Measurements from ENCODE around the gene ST13.
"Not testable (repeated sequence)": the region's sequence is repeated elsewhere in the genome, so short reads cannot be mapped to it uniquely, and the experiment has no call there.

The ST13 gene

DNA sequence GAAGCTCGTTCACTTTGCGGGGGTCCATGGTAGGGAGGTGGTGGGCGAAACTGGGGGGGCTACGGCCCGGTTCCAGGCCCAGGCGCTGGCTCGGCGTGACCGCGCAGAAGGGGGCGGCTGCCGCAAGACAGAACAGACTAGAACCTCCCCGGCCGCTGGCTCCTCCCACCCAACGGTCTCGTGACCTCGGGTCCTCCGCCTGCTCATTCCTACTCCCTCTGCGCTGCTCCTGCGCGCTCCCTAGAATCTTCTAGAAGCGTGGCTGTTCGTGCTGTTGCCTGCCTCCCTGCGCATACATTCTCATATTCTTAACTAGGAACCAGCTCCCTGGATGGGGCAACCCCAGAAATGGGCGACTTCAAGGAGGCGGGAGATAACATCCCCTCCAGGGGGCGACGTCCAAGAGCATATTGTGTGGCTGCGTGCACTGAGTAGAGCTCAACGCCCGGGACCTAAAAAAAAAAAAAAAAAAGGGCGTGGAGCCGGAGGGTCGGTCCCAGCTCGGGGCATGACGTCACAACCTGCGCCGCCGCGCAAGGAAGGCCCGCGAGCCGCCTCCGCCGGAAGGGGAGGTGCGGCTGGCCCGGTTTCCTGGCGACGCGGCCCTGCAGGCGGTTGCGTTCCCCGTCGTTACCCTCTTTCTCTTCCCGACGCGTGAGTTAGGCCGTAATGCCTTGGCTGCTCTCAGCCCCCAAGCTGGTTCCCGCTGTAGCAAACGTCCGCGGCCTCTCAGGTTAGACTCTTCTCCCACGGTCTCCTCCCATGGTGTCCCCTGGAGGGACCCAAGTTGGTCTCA lies at the start of gene ST13, which contains the start of gene XPNPEP3:
ST13 (minus strand) TSS at position 127 of the 796 bp plus-strand sequence; CDS start at position 28, 99 bp downstream.
XPNPEP3 (plus strand) TSS at position 636 of the 796 bp plus-strand sequence; CDS start at position 670, 34 bp downstream.
- DNase-seq = peak; percentile 97

DNA sequence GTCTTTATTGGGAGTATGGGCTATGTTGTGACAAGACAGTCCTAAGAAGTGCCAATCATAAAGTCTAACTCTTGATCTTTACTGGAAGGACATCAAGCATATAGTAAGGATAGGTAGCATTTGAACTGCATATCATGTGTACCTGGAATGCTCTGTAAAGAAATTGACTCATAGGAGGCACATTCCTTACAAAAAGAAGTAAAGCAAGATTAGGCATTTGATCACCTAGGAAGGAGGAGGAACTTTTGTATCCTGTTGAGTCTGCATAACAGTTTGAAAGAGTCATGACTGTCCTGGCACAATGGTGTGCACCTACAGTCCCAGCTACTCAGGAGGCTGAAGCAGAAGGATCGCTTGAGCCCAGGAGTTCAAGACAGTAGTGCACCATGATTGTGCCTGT lies 47.7 kb upstream of the ST13 start:
- DNase-seq = no peak

DNA sequence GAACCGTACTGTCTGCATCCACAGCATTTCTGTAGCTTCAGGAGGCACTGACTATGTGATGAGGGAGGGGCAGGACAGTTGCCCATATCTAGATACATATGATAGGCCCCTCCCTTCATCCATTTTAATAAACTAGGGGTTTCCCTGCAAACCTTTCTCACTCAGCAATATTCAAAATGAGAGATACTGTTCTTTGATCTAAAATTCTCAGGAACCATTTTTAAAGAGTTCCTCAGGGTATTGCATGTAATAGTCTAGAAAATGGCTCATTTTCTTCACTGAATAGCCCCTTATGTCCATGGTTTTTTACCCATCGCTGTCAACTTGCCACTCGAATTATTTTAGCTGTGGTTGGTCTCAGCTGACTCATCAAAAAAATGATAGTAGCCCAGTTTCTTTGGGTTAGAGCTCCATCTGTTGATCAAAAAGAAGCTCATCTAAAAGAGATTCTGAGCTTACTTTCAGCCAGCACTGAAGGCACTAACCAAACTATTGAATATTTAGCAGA lies 42.5 kb upstream of the ST13 start:
- peak; percentile 65 for DNase-seq

DNA sequence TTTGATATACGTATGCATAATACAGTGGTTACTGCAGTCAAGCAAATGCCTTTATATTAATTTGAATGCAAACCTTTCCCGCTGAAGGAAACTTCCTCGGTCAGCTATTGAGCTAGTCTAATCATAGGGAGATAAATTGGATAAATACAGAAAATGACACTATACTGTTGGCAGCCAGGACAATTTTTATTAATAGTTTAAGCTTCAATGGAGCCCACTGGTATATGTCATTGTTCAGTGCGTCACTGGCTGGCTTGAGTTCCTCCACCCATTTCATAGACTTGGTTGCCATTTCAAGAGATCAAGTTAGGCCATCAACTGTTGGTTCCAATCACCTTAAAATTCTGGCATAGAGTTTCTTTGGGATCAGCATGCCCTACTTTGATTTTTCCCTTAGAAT lies 38.0 kb upstream of the ST13 start:
- no peak for DNase-seq

DNA sequence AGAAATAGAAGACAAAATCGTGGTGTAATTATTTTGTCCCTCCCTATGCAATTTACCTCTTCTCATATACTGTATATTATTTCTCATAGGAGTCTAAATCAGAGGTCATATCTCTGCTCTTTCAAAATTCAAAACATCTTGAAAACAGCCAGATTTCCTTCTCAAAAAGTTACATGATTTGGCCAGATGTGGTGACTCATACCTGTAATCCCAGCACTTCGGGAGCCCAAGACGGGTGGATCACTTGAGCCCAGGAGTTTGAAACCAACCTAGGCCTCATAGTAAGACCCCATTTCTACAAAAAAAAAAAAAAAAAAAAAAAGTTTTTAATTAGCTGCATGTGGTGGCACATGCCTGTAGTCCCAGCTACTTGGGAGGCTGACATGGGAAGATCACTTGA lies 34.4 kb upstream of the ST13 start:
- no peak for DNase-seq

DNA sequence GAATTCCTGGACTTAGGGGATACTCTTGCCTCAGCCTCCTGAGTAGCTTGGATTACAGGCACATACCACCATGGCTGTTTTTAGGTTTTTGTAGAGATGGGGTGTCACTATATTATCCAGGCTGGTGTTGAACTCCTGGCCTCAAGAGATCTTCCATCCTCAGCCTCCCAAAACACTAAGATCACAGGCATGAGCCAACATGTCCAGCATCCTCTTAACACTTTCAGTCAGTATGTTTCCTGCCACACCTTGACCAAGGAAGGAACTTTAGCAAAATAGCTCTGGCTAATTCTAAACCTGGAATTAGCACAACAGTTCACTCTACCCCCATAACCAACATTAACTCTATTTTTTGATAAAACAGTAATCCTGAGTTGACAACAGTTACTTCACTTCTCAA lies 32.7 kb upstream of the ST13 start:
- DNase-seq = no peak

DNA sequence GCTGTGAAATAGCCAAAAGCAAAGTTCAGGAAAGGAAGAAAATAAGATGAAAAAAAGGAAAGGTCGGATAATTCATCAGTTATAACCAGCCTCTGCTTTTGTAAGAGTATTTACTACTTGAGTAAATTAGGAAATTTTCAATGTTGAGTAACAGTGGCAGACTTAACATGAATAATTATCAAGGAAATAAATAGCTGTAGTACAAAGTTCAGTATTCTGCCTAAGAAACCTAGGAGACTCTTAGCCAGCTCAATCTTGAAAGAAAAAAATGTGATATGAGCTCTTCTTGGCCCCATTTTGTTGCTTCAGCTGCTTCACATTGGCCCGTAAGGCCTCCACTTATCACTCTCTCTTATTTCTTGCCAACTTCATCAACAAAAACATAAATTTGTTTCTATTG lies 22.5 kb upstream of the ST13 start:
- no peak for DNase-seq

DNA sequence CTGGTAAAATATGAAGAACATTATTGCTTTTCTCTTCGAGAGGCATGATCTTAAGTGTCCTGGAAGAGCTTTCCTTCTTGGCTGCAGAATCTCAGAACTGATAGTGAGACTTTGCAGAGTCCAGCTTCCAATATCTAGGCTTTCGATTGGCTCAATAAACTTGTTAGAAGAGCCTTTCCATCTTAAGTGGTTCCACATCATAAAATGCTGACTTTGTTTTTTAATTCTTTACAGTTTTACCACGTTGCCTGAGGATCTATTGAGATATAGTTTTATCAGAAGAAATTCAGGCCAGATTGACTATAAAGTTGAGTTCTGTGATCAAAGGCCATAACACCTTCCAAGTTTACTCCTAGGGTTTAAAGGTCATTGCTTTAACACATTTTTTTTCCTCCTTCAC lies 21.0 kb upstream of the ST13 start:
- DNase-seq = no peak

DNA sequence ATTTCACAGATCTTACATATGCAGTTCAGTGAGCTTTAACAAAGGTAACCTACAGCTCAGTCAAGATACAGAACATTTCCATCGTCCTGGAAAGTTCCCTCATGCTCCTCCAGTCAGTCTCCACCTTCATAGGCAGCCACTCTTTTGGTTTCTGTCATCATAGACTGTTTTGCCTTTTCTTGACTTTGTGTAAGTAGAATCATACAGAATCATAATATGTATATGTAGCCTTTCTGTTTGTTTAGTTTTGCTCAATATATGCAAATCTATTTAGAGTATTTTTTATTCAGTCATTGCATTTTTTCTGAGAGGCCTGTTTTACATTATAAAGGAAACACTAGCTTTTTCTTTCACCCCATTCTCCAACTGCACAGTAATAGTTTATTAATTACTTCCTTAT lies 20.5 kb upstream of the ST13 start:
- no peak for DNase-seq

DNA sequence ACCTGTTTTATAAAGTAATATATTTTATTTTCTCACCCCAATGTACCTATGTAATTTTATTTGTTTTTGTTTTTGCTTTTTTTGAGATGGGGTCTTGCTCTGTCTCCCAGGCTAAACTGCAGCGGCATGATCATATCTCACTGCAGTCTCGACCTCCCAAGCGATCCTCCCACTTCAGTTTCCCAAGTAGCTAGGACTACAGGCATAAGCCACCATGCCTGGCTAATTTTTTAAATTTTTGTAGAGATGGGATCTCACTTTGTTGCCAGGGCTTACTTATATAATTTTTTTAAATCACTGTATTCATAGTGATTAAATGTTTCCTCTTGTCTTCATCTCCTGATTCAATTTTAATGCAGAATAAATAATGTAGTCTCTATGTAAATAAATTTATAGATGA lies 18.7 kb upstream of the ST13 start:
- DNase-seq = no peak

DNA sequence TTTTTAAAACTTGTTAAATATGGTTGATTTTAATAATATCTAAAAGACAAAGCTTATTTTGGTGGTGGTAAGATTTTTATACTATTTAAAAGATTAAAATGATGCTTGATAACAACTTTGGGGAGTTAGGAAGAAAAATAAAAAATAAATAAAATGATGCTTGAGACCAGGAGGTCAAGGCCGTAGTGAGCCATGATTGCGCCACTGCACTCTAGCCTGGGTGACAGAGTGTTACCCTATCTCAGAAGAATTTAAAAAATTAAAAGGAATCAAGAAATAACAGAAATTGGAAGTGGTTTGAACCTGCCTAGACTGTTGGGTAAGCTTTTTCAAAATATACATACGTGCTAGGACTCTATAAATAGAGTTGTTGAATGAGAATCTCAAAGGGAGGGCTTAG lies 17.6 kb upstream of the ST13 start:
- DNase-seq = no peak

DNA sequence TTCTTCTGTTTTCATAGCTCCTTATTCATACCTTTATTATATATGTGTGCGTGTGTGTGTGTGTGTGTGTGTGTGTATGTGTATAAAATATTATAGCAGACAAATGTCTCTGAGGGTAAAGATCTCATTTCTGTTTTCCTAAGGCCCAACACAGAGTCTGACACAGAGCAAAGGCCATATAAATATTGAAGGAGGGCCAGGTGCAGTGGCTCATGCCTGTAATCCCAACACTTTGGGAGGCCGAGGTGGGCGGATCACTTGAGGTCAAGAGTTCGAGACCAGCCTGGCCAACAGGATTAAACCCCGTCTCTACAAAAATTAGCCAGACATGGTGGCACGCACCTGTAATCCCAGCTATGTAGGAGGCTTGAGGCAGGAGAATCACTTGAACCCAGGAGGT lies 11.9 kb upstream of the ST13 start:
- not testable (repeated sequence) for DNase-seq

DNA sequence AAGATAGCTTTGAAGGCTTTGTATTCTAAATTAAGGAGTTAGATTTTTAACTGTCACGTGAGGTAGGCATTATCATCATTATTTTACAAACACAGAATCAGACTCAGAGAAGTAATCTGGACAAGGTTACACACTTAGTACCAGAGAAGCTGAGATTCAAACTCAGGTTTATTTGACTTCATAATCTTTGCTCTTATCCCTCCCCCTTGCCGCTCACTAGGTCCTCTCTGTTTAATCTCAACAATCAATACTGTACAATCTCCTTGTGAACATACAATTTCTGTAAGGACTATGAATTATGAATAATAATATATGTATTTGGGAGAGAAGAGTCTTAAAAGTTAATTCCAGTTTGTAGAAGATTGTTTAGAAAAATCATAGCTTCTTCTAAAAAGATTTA lies 10.7 kb upstream of the ST13 start:
- DNase-seq = no peak

DNA sequence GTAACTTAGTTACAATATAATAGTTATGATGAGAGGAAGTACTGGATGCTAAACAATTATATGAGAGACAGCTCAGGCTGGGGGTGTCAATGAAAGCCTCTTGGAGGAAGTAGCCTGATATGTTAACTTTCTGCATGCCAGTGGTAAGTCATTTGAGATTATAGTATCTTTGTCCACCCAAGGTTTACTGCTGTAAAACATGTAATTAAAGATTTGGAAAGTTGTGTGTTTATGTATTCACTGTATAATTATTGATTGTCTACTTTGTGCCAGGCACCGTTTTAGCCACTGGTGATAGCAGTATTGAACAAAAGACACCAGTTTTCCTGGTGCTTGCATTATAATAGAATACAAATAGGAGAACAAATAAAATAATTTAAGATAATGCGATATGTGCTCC lies 6.1 kb upstream of the ST13 start:
- DNase-seq = no peak

DNA sequence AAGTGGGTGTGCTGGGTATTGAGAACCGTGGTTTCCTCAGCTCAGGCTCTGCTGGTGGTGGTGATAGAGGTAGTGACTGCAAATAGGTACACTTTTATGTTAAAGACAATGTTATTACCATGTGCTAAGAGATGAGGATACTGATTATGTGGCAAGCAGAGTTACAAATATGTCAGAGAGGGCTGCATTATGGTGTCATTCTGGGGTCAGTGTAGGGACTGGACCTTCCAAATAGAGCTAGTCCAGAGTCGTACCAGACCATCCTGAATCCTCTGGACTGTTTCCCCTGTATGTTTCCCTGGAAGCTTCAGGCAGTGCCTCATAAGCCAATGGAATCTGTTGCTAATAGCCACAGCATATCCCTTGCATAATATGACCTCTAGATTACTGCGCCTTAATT lies 5.6 kb upstream of the ST13 start, which contains the start of gene DNAJB7:
DNAJB7 (minus strand) TSS at position 101 of the 400 bp plus-strand sequence. CDS start 119 bp downstream, outside the sequence.
- no peak for DNase-seq

DNA sequence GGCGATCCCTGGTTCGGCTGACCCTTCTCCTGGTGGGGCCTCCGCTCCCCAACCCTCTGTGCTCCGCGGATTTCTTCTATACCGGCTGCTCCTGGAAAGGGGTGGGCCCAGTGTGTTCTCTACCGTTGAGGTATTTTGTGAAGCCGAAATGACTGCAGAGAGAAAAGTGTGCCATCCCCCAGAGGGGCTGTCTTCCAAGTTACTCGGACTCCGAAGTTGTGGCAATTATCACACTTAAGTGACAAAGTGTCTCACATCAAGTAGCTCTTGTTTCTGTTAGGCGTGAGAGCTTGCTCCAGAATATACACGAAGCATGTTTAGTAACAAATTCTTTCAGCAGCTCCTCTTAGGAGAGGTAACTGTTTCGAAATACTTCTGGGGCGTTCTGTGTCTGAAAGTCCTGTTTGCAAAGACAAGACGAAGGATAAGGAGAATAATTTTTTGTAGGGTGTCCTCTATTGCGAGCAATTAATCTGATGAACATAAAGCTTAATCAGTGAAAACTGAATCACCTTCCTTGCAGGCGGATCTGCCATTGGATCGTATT lies 943 bp upstream of the ST13 start:
- no peak for DNase-seq

DNA sequence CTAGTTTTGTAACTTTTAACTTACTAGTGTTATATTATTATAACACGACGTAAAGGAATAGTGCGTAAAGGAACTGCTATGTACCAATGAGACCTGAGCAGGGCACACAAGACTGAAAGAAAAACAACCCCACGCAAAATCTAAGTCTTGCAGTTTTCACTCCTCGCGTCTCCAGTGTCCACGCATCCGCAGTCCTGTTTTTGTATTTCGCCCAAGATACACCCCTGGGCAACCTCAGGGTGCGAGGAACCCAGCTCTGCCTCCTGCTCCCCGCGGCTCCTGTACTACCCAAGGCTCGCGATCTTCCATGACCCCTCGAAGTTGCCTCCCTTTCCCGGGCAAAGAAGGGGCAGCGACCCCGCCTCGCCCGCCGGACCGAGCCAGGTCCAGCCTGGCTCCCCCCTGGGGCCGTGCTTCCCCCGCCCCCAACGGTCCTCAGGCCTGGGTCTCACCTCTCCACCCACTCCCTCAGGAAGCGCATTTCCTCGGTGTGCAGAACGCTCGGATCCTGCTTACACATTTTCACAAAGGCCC lies 393 bp downstream of the ST13 start:
- DNase-seq = peak; percentile 60

DNA sequence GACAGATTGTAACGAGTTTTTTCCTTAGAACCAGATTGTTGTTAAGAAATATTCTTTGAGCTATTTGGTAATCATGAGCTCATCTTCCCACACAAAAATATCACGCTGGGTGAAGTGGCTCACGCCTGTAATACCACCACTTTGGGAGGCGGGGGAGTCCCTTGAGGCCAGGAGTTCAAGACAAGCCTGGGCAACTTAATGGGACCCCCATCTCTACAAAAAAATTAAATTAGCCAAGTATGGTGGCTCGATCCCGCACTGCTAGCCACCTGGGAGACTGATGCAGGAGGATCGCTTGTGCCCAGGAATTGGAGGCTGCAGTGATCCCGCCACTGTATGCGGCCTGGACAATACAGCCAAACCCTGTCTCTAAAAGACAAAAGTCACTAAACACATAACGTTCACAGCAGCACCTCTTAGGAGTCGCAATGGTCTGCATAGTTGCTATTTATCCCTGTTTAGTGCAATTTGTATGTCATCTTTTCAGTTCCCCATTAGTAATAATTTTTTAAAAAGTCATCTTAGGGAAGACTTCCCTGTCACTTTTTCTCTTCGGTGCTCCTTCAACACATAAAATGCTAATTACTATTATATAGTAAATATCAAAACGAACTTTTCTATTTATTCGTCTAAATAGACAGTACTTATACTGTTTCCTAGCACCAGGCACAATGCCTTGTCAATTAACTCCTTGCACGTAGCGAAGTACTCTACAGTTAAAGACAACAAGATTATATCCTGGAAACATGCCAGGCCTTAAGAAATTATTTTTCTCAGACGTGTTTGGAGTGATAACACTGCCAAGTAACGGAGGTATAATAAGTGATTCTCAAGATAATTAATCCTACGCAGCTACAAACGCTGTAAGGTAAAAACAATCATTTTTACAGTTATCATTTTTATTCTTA lies 1.1 kb downstream of the ST13 start:
- DNase-seq = peak; percentile 68

DNA sequence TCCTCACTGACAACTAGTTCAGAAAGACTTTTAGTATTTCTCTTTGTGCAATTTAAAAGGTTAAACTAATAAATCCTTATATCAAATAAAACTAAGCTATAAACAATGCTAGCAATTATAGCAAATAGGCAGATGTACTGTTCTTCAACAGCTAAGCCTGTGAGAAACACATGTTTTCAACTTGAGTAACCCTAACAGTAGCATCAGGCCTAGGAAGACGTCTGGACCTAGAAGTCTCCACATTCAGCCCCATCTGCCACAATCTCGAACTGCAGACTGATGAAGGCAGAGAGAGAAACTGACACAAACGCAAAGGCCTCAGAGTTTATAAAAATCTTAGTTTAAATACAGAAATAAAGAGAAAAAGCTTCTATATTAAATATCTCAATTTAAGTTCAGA lies 2.5 kb downstream of the ST13 start:
- peak; percentile 48 for DNase-seq

DNA sequence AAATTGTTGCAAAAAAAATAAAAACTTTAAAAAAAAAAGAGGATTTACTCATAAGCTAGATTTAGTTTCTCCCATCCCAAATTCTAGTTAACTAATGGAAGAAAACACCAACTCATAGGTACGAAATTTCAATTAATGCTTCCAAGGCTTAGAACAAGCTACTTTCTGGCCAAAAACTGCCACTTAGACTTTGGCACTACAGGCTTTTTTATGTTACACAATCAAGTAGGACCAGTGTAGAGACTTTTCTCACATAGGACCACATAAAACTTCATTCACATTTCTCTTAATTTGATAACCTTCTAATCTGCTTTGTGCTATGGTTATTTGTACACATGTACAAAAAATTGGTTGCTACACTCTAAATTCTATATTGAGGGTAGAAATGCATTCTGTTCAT lies 3.1 kb downstream of the ST13 start:
- no peak for DNase-seq

DNA sequence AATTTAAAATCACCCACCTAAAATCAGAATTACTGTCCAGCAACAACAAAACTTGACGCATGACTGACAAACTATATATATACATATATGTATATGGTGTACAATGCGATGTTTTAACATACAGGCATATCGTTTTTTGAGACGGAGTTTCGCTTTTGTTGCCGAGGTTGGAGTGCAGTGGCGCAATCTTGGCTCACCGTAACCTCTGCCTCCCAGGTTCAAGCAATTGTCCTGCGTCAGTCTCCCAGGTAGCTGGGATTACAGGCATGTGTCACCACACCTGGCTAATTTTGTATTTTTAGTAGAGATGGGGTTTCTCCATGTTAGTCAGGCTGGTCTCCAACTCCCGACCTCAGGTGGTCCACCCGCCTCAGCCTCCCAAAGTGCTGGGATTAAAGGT lies 10.6 kb downstream of the ST13 start:
- not testable (repeated sequence) for DNase-seq

DNA sequence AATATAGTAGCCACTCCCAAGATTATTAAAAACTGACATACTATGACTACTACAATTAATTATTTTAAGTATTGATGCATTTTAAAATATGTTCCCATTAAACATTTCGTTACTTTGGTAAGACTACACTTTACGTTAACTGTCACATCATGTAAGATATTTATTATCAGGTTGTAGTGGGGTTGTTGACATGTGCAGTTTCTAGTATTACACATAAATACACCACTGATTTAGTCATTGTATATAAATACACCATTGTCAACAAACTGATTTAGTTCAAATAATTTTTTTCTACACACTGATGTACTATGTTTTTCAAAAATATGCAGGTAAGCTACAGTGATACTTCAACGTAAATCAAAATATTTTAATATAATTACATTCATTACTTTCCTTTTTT lies 11.5 kb downstream of the ST13 start:
- no peak for DNase-seq

DNA sequence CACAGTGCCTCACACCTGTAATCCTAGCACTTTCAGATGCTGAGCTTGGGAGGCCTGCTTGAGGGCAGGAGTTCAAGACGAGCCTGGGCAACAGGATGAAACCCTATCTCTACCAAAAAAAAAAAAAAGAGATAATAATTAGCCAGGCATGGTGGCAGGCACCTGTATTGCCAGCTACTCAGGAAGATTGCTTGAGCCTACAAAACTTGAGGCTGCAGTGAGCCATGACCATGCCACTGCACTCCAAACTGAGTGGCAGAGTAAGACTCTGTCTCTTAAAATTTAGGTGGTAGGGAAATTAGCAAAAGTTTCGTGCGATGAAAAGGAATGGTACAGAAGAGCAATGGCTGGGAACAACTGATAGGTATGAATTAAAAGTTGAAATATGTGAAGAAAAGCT lies 18.0 kb downstream of the ST13 start:
- DNase-seq = no peak
